ENCODE data around the gene SYCE1L.

Gene SYCE1L

GRCh38 chr16:77197747-77198146 lies 1.5 kb upstream of the SYCE1L start:
- in situ Hi-C loops (cut with MboI; ENCODE audit: low pct_unique_long_range_greater_than_20kb, low sequenced_read_pairs, unreplicated experiment) = loop anchor here (25.0 kb wide), 1 partner anchor 1410 kb away; no protein-coding TSS in a partner anchor

GRCh38 chr16:77206533-77206932 lies 7.3 kb downstream of the SYCE1L start:
- no peak for DNase-seq (ENCODE audit: low spot score)
- in situ Hi-C loops (cut with MboI; ENCODE audit: low pct_unique_long_range_greater_than_20kb, low sequenced_read_pairs, unreplicated experiment) = no loop called here
- TF ChIP-seq CTCF (IDR thresholded peaks at IDR 0.05; ENCODE audit: extremely low read depth, insufficient read depth, missing control alignments) = no peak

More at GRCh38 chr16:77197747-77198146, 1.5 kb upstream of the SYCE1L start:
- no peak for TF ChIP-seq CTCF (IDR thresholded peaks at IDR 0.05; ENCODE audit: extremely low read depth, insufficient read depth, missing control alignments)
- no peak for DNase-seq (ENCODE audit: low spot score)

GRCh38 chr16:77207030-77207429 lies 7.8 kb downstream of the SYCE1L start:
- in situ Hi-C loops (cut with MboI; ENCODE audit: low pct_unique_long_range_greater_than_20kb, low sequenced_read_pairs, unreplicated experiment) = no loop called here
- TF ChIP-seq CTCF (IDR thresholded peaks at IDR 0.05; ENCODE audit: extremely low read depth, insufficient read depth, missing control alignments) = no peak
- no peak for DNase-seq (ENCODE audit: low spot score)

GRCh38 chr16:77208382-77208781 lies 9.2 kb downstream of the SYCE1L start:
- no peak for DNase-seq (ENCODE audit: low spot score)
- in situ Hi-C loops (cut with MboI; ENCODE audit: low pct_unique_long_range_greater_than_20kb, low sequenced_read_pairs, unreplicated experiment) = no loop called here
- no peak for TF ChIP-seq CTCF (IDR thresholded peaks at IDR 0.05; ENCODE audit: extremely low read depth, insufficient read depth, missing control alignments)

- peak; percentile 84 for DNase-seq (ENCODE audit: low spot score)
- no peak for TF ChIP-seq CTCF (IDR thresholded peaks at IDR 0.05; ENCODE audit: extremely low read depth, insufficient read depth, missing control alignments)
- in situ Hi-C loops (cut with MboI; ENCODE audit: low pct_unique_long_range_greater_than_20kb, low sequenced_read_pairs, unreplicated experiment) = no loop called here
These were observed 12.9 kb downstream of the SYCE1L start for GRCh38 chr16:77211880-77212740.

- in situ Hi-C loops (cut with MboI; ENCODE audit: low pct_unique_long_range_greater_than_20kb, low sequenced_read_pairs, unreplicated experiment) = no loop called here
- no peak for TF ChIP-seq CTCF (IDR thresholded peaks at IDR 0.05; ENCODE audit: extremely low read depth, insufficient read depth, missing control alignments)
- DNase-seq (ENCODE audit: low spot score) = peak; percentile 77
These were observed 13.7 kb downstream of the SYCE1L start for GRCh38 chr16:77212741-77213541.

All from GM13977 (cell line).